CD14-positive monocyte (primary cell): ENCODE data around the gene ICAM2. TPM values are rescaled to one million over a fixed set of nuclear protein-coding genes. Genes with fewer than 3 reads are reported as not detected.
A peak's percentile ranks its signal among the peaks of the same experiment; 100 is the strongest.

Experiments used
- DNase-seq, 3 donors: peaks; one replicate each; pipeline ENCODE4 v3.0.0-alpha.2; 2011 to 2022
- H2AFZ ChIP-seq: 2 replicates; pipeline ENCODE4 v1.6.0; 2012; ENCODE audit warnings: mild to moderate bottlenecking, low read depth, low read length, inconsistent platforms; ENCODE audit not compliant: insufficient read depth, poor library complexity, severe bottlenecking
- H3K27ac ChIP-seq, 2 donors: 1 replicate in 1 of 2; 2 replicates in 1 of 2; pipeline ENCODE4 v1.5.1; 2012 to 2013; ENCODE audit warnings: low read length in 2 of 2, control low read depth in 1 of 2, inconsistent platforms in 1 of 2, low read depth in 1 of 2, mild to moderate bottlenecking in 1 of 2
- H3K27me3 ChIP-seq, 2 donors: one replicate each; pipeline versions ENCODE4 v1.6.0 to v1.6.1; 2011 to 2013; ENCODE audit warnings: low read length in 2 of 2; ENCODE audit not compliant: control insufficient read depth in 2 of 2, insufficient read depth in 2 of 2
- H3K36me3 ChIP-seq, 2 donors: replicated peaks in 1 of 2; 1 replicate in 1 of 2; 2 replicates in 1 of 2; pipeline versions ENCODE4 v1.5.1 to v1.6.1; 2012 to 2013; ENCODE audit warnings: low read length in 2 of 2, control low read depth in 1 of 2, inconsistent platforms in 1 of 2, mild to moderate bottlenecking in 1 of 2; ENCODE audit not compliant: insufficient read depth in 2 of 2, control insufficient read depth in 1 of 2
- H3K4me1 ChIP-seq, 2 donors: 1 replicate in 1 of 2; 2 replicates in 1 of 2; pipeline versions ENCODE4 v1.5.1 to v1.6.1; 2012 to 2013; ENCODE audit warnings: low read length in 2 of 2, control low read depth in 1 of 2, inconsistent platforms in 1 of 2, mild to moderate bottlenecking in 1 of 2, moderate library complexity in 1 of 2; ENCODE audit not compliant: insufficient read depth in 2 of 2, control insufficient read depth in 1 of 2
- H3K4me2 ChIP-seq: replicated peaks from 2 replicates; pipeline ENCODE3; 2012; ENCODE audit warnings: low read length, moderate library complexity, mild to moderate bottlenecking; ENCODE audit not compliant: poor library complexity, severe bottlenecking; ENCODE audit errors: extremely low read depth
- H3K4me3 ChIP-seq, 3 experiments: fragments of 200-600 bp in 1 of 3; sonication (generic) in 1 of 3; replicated peaks in 1 of 3; 1 replicate in 2 of 3; 2 replicates in 1 of 3; pipeline ENCODE4 v1.5.1; 2011 to 2013; ENCODE audit warnings: low read length in 3 of 3, mild to moderate bottlenecking in 3 of 3, control low read depth in 2 of 3, low read depth in 2 of 3, inconsistent platforms in 1 of 3, moderate library complexity in 1 of 3
- H3K79me2 ChIP-seq: 2 replicates; pipeline ENCODE4 v1.6.0; 2012; ENCODE audit warnings: mild to moderate bottlenecking, control low read depth, inconsistent platforms, low read length, moderate library complexity; ENCODE audit not compliant: insufficient read depth
- H3K9ac ChIP-seq: 2 replicates; pipeline ENCODE4 v1.6.0; 2017; ENCODE audit warnings: low read length, mild to moderate bottlenecking; ENCODE audit not compliant: insufficient read depth, poor library complexity, severe bottlenecking
- H3K9me3 ChIP-seq, 2 donors: replicated peaks in 1 of 2; 1 replicate in 1 of 2; 2 replicates in 1 of 2; pipeline versions ENCODE4 v1.5.1 to v1.6.1; 2012 to 2013; ENCODE audit warnings: low read length in 2 of 2, control low read depth in 1 of 2; ENCODE audit not compliant: control insufficient read depth in 1 of 2, insufficient read depth in 1 of 2
- H4K20me1 ChIP-seq: 2 replicates; pipeline ENCODE4 v1.6.0; 2012; ENCODE audit warnings: mild to moderate bottlenecking, low read length, control low read depth, moderate library complexity; ENCODE audit not compliant: insufficient read depth
- H3K27ac Mint-ChIP-seq, 7 donors: one replicate each; pipeline ENCODE4 v1.8.0; 2020; ENCODE audit warnings: mild to moderate bottlenecking in 7 of 7, mixed read lengths in 7 of 7, moderate library complexity in 6 of 7, inconsistent platforms in 2 of 7
- H3K27me3 Mint-ChIP-seq, 3 donors: one replicate each; pipeline ENCODE4 v1.8.0; 2021 to 2022; ENCODE audit warnings: low read depth in 3 of 3, mild to moderate bottlenecking in 3 of 3, mixed read lengths in 3 of 3, moderate library complexity in 3 of 3, inconsistent platforms in 1 of 3
- H3K36me3 Mint-ChIP-seq, 2 donors: one replicate each; pipeline ENCODE4 v1.8.0; 2020; ENCODE audit warnings: mixed read lengths in 2 of 2, inconsistent platforms in 1 of 2, mild to moderate bottlenecking in 1 of 2
- H3K4me1 Mint-ChIP-seq: one replicate; pipeline ENCODE4 v1.8.0; 2020; ENCODE audit warnings: mild to moderate bottlenecking, mixed read lengths
- H3K4me3 Mint-ChIP-seq, 2 donors: one replicate each; pipeline ENCODE4 v1.8.0; 2020; ENCODE audit warnings: mild to moderate bottlenecking in 2 of 2, mixed read lengths in 2 of 2, moderate library complexity in 1 of 2
- H3K9me3 Mint-ChIP-seq, 7 donors: one replicate each; pipeline ENCODE4 v1.8.0; 2020 to 2022; ENCODE audit warnings: mixed read lengths in 7 of 7, mild to moderate bottlenecking in 6 of 7, moderate library complexity in 6 of 7, inconsistent platforms in 2 of 7
- WGBS: methylation state at CpG from one replicate; pipeline ENCODE4 v1.1.5; 2013; ENCODE audit warnings: missing lambda C conversion rate; ENCODE audit not compliant: insufficient coverage; 5-methylcytosine and 5-hydroxymethylcytosine counted together
- intact Hi-C, 2 donors: fragments of 100-400 bp; cut with micrococcal nuclease; formaldehyde crosslinking; loops; one replicate each; pipeline versions ENCODE4 v1.15.0 to v1.15.1; 2023
- polyA plus RNA-seq, 3 donors: library from polyadenylated mRNA; depleted of rRNA in 1 of 3; unstranded in 2 of 3; stranded (reverse) in 1 of 3; fragments of 300-500 nt in 2 of 3; fragments of >200 nt in 1 of 3; fragmentation: Illumina TruSeq in 2 of 3; gene quantifications; 1 replicate in 2 of 3; 2 replicates in 1 of 3; pipeline ENCODE4 v1.2.3, GENCODE V29; 2012 to 2021
- TF ChIP-seq, protein P1 (sequence below): fragments of 200-600 bp; IDR thresholded peaks from one replicate; pipeline ENCODE4 v1.8.0; 2022; ENCODE audit warnings: antibody characterized with exemption, mild to moderate bottlenecking

ICAM2 gene
- polyA plus RNA-seq, 3 donors, result 111 to 186 (median 174) TPM

DNA sequence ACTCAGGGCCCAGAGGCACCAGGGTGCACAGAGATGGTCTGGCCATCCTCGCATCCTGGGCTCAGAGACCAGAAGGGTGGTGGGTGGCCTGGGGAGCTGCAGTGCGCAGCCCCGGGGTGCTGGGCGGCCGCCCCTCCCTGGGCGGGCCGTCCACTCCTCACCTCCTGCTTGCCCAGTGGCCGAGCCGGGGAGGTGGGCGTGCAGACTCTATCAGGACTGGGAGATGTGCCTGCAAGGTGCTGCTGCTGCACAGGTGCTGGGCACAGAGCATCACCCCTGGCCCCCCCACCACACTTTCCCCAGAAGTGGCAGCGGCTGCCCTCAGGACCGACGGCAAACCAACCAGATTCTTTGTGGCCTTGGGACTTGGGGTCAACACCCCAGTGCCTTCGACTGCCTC lies 47.6 kb downstream of the ICAM2 start, which contains the start of gene SCN4A:
TSS of gene SCN4A (minus strand) at position 123 of the 400 bp plus-strand sequence. CDS start at position 46, 77 bp downstream.
- no peak within 1 kb of the TSS for H3K4me3 Mint-ChIP-seq
- intact Hi-C loops, result no loop called here
- peaks cover 2 to 14% (median 6%) of the 10 kb centered on the region in 3 donors for H3K27me3 Mint-ChIP-seq

GRCh38 chr17:63969278-63969677 lies 51.2 kb downstream of the ICAM2 start:
- Histone ChIP-seq H3K9me3 (no peaks in the 10 kb centered on the region), H3K27ac (no peak overlapping the region), H3K27me3 (no peaks in the 10 kb centered on the region), H2AFZ (no peak overlapping the region), H3K4me2 (no peak overlapping the region), H3K36me3 (no peaks in the 10 kb centered on the region), H4K20me1 (no peaks in the 10 kb centered on the region), H3K4me1 (no peaks in the 10 kb centered on the region), H3K9ac (no peak overlapping the region), H3K79me2 (no peaks in the 10 kb centered on the region), H3K4me3 (no peak overlapping the region)
- Mint-ChIP-seq H3K36me3 (no peaks in the 10 kb centered on the region), H3K4me3 (no peak overlapping the region), H3K27ac (peak overlapping the region in 1 of 7 donors; percentile 48), H3K4me1 (peaks cover 4% of the 10 kb centered on the region), H3K9me3 (peaks cover 0 to 2% (median 0%) of the 10 kb centered on the region in 7 donors), H3K27me3 (peaks cover 0 to 9% (median 5%) of the 10 kb centered on the region in 3 donors)
- no peak for DNase-seq
- intact Hi-C loops, result no loop called here
- TF ChIP-seq, protein P1, sequence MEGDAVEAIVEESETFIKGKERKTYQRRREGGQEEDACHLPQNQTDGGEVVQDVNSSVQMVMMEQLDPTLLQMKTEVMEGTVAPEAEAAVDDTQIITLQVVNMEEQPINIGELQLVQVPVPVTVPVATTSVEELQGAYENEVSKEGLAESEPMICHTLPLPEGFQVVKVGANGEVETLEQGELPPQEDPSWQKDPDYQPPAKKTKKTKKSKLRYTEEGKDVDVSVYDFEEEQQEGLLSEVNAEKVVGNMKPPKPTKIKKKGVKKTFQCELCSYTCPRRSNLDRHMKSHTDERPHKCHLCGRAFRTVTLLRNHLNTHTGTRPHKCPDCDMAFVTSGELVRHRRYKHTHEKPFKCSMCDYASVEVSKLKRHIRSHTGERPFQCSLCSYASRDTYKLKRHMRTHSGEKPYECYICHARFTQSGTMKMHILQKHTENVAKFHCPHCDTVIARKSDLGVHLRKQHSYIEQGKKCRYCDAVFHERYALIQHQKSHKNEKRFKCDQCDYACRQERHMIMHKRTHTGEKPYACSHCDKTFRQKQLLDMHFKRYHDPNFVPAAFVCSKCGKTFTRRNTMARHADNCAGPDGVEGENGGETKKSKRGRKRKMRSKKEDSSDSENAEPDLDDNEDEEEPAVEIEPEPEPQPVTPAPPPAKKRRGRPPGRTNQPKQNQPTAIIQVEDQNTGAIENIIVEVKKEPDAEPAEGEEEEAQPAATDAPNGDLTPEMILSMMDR, result no peak
- WGBS, result 82% methylated on average over 3 of the region's 10 CpGs

More for the DNA sequence above, 47.6 kb downstream of the ICAM2 start, which contains the start of gene SCN4A:
- Histone ChIP-seq H2AFZ (no peak within 1 kb of the TSS), H4K20me1 (no peaks in the 10 kb centered on the region), H3K4me2 (no peak within 1 kb of the TSS), H3K79me2 (no peaks in the 10 kb centered on the region), H3K27me3 (no peaks in the 10 kb centered on the region), H3K9me3 (no peaks in the 10 kb centered on the region), H3K9ac (no peak within 1 kb of the TSS), H3K27ac (no peak within 1 kb of the TSS), H3K4me1 (no peaks in the 10 kb centered on the region), H3K36me3 (no peaks in the 10 kb centered on the region), H3K4me3 (no peak within 1 kb of the TSS)
- TF ChIP-seq, protein P1, result no peak
- H3K27ac Mint-ChIP-seq, result no peak within 1 kb of the TSS
- peaks cover 10% of the 10 kb centered on the region for H3K4me1 Mint-ChIP-seq
- no peaks in the 10 kb centered on the region for H3K36me3 Mint-ChIP-seq
- DNase-seq, result no peak
- 98% methylated on average over 14 of the region's 14 CpGs for WGBS
- H3K9me3 Mint-ChIP-seq, result peaks cover 0 to 2% (median 0%) of the 10 kb centered on the region in 7 donors
